Liver (tissue), 3 donors: ENCODE results near the gene SBDS.
"Not testable (repeated sequence)": the region's sequence is repeated elsewhere in the genome, so short reads cannot be mapped to it uniquely, and the experiment has no call there.

ENCODE experiments used
- EGR1 ChIP-seq, 2 donors: IDR thresholded peaks; 2 replicates each; pipeline ENCODE4 v1.6.1; 2016 to 2018; ENCODE audit warnings: antibody characterized with exemption in 2 of 2, low read depth in 2 of 2
- JUND ChIP-seq, 2 donors: IDR thresholded peaks; 2 replicates each; pipeline ENCODE4 v1.6.1; 2016; ENCODE audit warnings: antibody characterized with exemption in 2 of 2
- MAX ChIP-seq: IDR thresholded peaks from 2 replicates; pipeline ENCODE4 v1.6.1; 2016; ENCODE audit warnings: antibody characterized with exemption
- RAD21 ChIP-seq, 2 donors: IDR thresholded peaks; 2 replicates each; pipeline ENCODE4 v1.6.1; 2016; ENCODE audit warnings: antibody characterized with exemption in 2 of 2, mild to moderate bottlenecking in 2 of 2
- RXRA ChIP-seq, 2 donors: IDR thresholded peaks; 2 replicates each; pipeline ENCODE4 v1.6.1; 2017 to 2018; ENCODE audit warnings: antibody characterized with exemption in 2 of 2, mild to moderate bottlenecking in 1 of 2
- SP1 ChIP-seq: IDR thresholded peaks from 2 replicates; pipeline ENCODE4 v1.6.1; 2018; ENCODE audit warnings: antibody characterized with exemption, mild to moderate bottlenecking
- TF ChIP-seq, protein P1 (sequence below): fragments of 150-350 bp; IDR thresholded peaks from 2 replicates; pipeline ENCODE4 v1.5.1; 2017; ENCODE audit warnings: improper control_type of control experiment, low read depth, low read length; ENCODE audit not compliant: missing input control
- TF ChIP-seq, protein P2 (sequence below): IDR thresholded peaks from 2 replicates; pipeline ENCODE4 v1.6.1; 2016; ENCODE audit warnings: antibody characterized with exemption, mild to moderate bottlenecking
- donor health status: healthy.
- donor health status: healthy.

- TF ChIP-seq, protein P1, sequence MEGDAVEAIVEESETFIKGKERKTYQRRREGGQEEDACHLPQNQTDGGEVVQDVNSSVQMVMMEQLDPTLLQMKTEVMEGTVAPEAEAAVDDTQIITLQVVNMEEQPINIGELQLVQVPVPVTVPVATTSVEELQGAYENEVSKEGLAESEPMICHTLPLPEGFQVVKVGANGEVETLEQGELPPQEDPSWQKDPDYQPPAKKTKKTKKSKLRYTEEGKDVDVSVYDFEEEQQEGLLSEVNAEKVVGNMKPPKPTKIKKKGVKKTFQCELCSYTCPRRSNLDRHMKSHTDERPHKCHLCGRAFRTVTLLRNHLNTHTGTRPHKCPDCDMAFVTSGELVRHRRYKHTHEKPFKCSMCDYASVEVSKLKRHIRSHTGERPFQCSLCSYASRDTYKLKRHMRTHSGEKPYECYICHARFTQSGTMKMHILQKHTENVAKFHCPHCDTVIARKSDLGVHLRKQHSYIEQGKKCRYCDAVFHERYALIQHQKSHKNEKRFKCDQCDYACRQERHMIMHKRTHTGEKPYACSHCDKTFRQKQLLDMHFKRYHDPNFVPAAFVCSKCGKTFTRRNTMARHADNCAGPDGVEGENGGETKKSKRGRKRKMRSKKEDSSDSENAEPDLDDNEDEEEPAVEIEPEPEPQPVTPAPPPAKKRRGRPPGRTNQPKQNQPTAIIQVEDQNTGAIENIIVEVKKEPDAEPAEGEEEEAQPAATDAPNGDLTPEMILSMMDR: not testable (repeated sequence)
- not testable (repeated sequence) for TF ChIP-seq RAD21 (IDR thresholded peaks at IDR 0.05); MAX; SP1; EGR1 (IDR thresholded peaks at IDR 0.05; ENCODE audit: low read depth in 2 of 2); JUND (IDR thresholded peaks at IDR 0.05); RXRA (IDR thresholded peaks at IDR 0.05)
- TF ChIP-seq, protein P2, sequence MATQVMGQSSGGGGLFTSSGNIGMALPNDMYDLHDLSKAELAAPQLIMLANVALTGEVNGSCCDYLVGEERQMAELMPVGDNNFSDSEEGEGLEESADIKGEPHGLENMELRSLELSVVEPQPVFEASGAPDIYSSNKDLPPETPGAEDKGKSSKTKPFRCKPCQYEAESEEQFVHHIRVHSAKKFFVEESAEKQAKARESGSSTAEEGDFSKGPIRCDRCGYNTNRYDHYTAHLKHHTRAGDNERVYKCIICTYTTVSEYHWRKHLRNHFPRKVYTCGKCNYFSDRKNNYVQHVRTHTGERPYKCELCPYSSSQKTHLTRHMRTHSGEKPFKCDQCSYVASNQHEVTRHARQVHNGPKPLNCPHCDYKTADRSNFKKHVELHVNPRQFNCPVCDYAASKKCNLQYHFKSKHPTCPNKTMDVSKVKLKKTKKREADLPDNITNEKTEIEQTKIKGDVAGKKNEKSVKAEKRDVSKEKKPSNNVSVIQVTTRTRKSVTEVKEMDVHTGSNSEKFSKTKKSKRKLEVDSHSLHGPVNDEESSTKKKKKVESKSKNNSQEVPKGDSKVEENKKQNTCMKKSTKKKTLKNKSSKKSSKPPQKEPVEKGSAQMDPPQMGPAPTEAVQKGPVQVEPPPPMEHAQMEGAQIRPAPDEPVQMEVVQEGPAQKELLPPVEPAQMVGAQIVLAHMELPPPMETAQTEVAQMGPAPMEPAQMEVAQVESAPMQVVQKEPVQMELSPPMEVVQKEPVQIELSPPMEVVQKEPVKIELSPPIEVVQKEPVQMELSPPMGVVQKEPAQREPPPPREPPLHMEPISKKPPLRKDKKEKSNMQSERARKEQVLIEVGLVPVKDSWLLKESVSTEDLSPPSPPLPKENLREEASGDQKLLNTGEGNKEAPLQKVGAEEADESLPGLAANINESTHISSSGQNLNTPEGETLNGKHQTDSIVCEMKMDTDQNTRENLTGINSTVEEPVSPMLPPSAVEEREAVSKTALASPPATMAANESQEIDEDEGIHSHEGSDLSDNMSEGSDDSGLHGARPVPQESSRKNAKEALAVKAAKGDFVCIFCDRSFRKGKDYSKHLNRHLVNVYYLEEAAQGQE: not testable (repeated sequence)
Measured at GRCh38 chr7:67031685-67032084, 36.3 kb upstream of the SBDS start.
